ENCODE data around the gene OPCML.

Gene OPCML

DNA sequence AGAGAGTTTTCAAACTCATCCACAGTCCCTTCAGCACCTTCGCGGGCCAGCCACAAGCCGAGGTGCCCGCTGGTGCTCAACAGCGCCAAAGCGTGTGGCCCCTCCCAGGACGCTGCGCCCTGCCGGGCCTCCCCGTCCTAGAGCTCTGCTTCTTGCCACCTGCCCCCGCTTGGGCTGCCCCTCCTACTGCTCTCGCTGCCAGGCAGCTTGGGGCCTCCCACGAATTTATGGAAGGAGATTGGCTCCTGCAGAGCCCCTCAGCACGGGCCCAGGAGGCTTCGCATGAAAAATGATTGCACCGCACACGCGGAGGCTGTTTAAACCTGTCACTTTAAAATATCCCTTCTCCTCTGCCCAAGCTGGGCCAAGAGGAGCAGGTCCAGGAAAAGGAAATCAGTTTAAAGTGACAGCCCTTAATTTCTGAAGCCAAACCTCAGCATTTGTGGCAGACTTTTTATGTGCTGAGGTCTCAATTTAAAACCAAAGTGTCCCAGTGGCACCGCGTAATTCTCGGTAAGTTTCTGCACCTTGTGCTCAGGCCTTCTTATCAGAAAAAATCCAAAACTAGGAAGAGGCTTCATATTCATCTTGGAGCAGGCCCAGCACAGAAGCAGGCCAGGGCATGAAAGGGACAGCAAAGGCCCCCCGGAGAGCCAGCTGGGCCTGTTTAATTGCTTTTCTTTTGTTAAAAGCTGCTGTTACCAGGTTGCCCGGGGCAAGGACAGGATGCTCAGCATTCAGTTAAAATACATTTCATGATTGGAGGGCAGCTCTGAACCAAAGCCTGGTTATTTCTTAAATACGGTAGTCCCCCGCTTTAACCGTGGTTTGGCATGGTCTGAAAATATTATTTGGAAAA lies 303.6 kb downstream of the OPCML start:
- no peak for DNase-seq (ENCODE audit: low spot score)

DNA sequence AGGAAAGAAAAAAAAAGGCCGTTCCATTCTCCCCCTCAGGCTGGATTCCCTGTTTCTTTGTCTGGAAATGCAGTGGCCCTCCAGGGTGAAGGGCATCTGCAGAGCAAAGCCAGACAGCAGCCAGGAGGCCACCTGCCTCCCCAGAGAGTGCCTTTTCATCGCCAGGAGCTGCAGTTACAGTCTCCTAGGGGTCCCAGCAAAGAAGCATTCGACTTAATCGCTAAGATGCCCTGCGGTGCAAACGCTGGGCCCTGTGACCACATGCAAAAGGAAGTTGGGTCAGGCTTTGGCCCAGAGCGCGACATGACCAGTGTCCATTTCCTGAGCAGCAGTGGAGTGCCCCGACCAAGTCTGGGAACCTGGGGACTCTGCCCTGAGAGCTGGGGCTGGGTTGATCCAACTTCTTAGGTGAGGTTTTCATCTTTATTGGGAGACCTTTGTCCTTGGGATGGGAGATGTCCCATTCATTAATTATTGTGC lies 304.6 kb downstream of the OPCML start:
- DNase-seq (ENCODE audit: low spot score): no peak

GRCh38 chr11:133224271-133224670 lies 308.0 kb downstream of the OPCML start:
- DNase-seq (ENCODE audit: low spot score): no peak

- no peak for DNase-seq (ENCODE audit: low spot score)
These were observed 309.6 kb downstream of the OPCML start for GRCh38 chr11:133222425-133223330.

DNA sequence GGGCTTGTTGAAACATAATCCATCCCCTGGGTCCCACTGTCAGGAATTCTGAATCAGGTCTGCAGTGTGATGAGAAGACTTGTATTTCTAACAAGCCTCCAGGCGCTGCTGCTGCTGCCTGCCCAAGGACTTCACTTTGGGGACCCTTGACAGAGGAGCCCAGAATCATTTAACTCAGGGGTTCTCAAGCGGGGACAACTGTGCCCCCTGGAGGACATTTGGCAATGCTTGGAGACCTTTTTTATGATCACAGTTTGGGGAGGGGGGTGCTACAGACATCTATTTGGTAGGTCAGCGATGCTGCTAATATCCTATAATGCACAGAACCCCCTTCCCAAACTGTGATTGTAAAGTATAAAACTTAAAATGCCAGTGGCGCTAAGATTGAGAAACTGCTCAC lies 312.8 kb downstream of the OPCML start:
- no peak for DNase-seq (ENCODE audit: low spot score)

DNA sequence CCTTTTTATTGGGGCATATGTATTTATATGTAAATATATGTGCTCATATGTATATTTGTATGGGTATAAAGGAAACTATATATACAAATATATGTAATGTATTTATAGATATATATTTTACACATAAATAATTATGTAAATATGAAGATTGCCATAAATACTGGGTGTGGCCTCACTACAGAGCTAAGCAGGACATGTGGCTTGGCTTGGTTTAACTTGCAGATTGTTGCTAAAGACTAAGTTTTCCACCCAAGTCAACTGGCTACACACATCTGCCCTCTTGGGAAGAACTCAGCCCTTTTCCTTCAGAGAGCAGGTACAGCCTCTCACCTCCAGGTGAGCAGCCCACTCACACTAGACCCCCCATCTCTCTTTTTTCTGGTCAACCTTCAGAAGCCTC lies 315.5 kb downstream of the OPCML start:
- DNase-seq (ENCODE audit: low spot score): no peak

GRCh38 chr11:133215596-133216230 lies 316.6 kb downstream of the OPCML start:
- DNase-seq (ENCODE audit: low spot score): no peak

DNA sequence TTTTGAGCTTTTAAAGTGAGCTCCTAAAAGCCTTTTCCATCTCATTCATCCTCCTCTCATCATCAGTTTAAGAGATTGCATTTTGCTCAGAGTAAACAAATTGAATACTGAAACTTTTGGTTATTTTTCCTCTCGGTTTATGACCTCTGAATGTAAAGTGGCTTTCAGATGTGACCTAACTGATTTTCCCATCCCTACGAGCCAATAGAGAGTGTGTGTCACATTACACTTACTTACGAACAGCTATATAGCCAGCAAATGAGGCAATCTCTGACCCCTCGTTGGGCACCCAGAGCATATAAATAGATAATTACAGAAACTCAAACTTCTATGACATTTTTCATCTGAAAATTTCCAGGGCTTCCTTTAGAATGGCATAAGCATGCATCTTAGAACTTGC lies 317.7 kb downstream of the OPCML start:
- no peak for DNase-seq (ENCODE audit: low spot score)

DNA sequence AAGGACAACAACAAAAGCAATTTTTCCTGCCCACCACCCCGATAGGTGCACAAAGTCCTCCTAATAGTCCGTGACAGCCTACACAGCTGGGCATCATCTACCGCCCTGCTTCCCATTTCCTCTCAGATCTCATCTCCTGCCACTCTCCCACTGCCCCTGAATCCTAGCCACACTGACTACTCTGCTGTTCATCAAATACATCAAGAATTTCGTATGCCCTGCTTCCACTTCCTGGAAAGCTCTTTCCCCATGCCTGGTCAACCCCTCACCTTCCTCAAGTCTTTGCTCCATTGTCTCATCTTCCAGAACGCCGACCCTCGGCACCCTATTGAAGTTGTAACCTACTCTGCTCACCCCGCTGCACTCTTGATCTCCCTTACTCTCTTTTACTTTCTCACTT lies 320.1 kb downstream of the OPCML start:
- DNase-seq (ENCODE audit: low spot score): no peak

DNA sequence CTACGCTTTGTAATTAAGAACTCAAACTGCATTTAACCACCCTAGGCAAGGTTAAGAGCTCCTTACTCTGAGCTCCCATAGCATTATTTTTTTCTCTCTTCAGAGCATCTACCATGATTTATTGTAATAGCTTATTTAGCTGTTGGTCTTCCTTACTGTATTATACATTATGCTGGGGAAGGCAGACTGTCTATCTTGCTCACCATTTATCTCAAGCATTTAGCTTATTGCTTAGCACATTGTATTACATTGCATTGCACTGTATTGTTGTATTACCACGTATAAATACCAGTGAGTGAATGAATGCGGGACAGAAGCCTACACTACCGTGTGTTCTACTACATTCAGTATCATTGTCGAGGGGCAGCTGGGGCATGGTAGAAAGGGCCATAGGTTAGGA lies 324.3 kb downstream of the OPCML start:
- DNase-seq (ENCODE audit: low spot score): no peak

DNA sequence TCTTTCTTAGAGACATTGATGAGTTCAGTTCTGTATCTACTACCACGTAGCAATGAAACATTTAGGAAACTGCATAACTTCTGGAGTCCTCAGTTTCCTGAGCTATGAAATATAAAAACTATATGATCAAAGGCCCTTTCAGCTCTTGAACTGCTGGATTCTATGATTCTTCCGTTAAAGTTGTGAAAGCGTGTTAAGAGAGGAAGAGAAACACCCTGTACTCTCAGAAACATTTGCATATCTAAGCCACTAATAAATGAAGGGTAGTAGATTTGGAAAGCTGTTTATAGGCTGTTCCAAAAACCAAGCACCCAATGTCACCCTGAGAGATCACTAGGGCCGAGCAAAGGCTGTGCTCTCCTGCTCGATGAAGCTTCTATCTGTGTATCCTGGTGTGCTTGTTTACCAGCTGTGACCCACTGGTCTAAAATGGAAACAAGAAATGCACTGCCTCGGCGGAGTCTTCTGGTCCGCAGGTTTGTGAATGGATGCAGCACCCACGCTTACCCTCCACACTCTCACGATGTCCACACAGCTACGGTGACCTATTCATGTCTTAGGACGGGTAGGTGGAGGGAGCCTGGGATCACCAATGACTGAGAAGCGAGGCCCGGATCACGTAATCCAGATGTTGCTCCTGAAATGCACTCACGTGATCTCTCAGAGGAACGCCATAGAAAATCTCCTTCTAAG lies 325.8 kb downstream of the OPCML start:
- DNase-seq (ENCODE audit: low spot score): no peak

- no peak for DNase-seq (ENCODE audit: low spot score)
These were observed 328.1 kb downstream of the OPCML start for GRCh38 chr11:133204158-133204557.

DNA sequence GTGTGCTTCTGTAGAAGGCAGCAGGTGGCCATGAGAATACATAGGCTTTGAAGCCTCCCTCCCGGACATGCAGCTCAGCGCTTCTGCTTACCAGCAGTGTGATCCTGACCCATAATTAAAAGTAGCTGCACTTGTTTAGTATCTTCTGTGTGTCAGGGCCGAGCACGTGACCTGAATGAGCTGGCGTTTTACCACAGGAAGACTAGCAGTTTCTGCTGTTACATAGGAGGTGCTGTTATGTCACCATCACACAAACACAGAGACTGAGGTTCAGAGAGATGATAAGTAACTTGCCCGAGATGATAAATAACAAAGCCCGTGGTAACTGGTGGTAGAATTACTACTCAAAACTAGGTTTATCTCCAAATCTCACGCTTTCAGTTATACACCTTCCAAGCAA lies 329.5 kb downstream of the OPCML start:
- DNase-seq (ENCODE audit: low spot score): no peak

GRCh38 chr11:133198438-133198837 lies 333.9 kb downstream of the OPCML start:
- no peak for DNase-seq (ENCODE audit: low spot score)

GRCh38 chr11:133197425-133197824 lies 334.9 kb downstream of the OPCML start:
- DNase-seq (ENCODE audit: low spot score): no peak

- no peak for DNase-seq (ENCODE audit: low spot score)
These were observed 340.4 kb downstream of the OPCML start for GRCh38 chr11:133191931-133192330.

- DNase-seq (ENCODE audit: low spot score): no peak
These were observed 350.6 kb downstream of the OPCML start for GRCh38 chr11:133181667-133182066.

DNA sequence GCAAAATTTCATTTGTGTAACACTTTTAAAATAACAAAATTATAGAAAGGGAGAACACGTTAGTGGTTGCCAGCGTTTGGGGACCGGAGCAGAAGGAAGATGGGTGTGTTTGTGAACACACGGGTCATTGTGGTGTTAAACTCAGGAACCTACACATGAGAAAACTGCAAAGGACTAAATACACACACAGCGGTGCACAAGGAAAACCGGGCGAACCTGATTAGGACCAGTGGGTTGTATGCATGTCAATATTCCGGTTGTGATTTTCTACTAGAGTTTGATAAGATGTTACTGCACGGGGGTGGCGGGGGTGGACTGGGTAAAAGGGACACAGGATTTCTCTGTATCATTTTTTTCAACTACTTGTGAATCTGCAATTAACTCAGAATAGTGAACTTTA lies 351.2 kb downstream of the OPCML start:
- DNase-seq (ENCODE audit: low spot score): no peak

- DNase-seq (ENCODE audit: low spot score): no peak
These were observed 352.1 kb downstream of the OPCML start for GRCh38 chr11:133180201-133180600.

- no peak for DNase-seq (ENCODE audit: low spot score)
These were observed 355.6 kb downstream of the OPCML start for GRCh38 chr11:133176748-133177147.

DNA sequence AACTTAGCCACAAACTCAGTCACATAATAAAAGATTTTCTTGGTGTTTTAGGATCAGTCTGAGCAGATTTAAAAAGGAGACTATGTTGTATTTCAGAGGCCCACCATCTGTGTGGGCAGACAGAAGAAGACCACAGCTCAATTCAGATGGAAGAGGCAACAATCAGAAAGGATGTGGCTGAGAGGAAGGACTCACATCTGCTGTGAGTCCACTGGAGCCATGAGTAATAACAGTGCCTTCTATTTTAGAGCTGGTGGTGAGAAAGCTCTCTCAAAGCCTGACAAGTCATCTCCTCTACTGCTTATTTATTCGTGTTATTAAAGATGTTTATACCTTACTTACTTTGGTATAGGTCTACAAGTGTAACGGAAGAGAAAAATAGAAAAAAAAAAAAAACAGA lies 357.2 kb downstream of the OPCML start:
- DNase-seq (ENCODE audit: low spot score): no peak
